Measurements from ENCODE around the gene RGMA.
A peak's percentile ranks its signal among the peaks of the same experiment; 100 is the strongest.

Gene RGMA

GRCh38 chr15:93121973-93122910 is 33.2 kb upstream of the RGMA start:
- no peak overlapping the region for H3K4me3 ChIP-seq
- no peaks in the 10 kb centered on the region for H3K27me3 ChIP-seq
- no peaks in the 10 kb centered on the region for H3K9me3 ChIP-seq
- H3K27ac ChIP-seq, result no peak overlapping the region
- DNase-seq, result peak in 1 of 2 donors; percentile 23
- no peak for TF ChIP-seq CTCF (IDR thresholded peaks at IDR 0.05)
- H3K36me3 ChIP-seq, result no peaks in the 10 kb centered on the region
- peaks cover 0 to 6% (median 0%) of the 10 kb centered on the region in 4 donors for H3K4me1 ChIP-seq
- intact Hi-C loops (cut with DNase I; ENCODE audit: low total_unique reads), result no loop called here

- TF ChIP-seq CTCF (IDR thresholded peaks at IDR 0.05), result no peak
- intact Hi-C loops (cut with DNase I; ENCODE audit: low total_unique reads), result no loop called here
- DNase-seq, result no peak
These were observed 32.1 kb upstream of the RGMA start for GRCh38 chr15:93121107-93121506.

GRCh38 chr15:93118904-93119303 is 29.9 kb upstream of the RGMA start:
- Histone ChIP-seq H3K4me1 (no peaks in the 10 kb centered on the region), H3K27me3 (no peaks in the 10 kb centered on the region), H3K27ac (no peak overlapping the region), H3K36me3 (no peaks in the 10 kb centered on the region), H3K4me3 (no peak overlapping the region), H3K9me3 (no peaks in the 10 kb centered on the region)
- intact Hi-C loops (cut with DNase I; ENCODE audit: low total_unique reads), result no loop called here
- TF ChIP-seq CTCF (IDR thresholded peaks at IDR 0.05), result no peak
- no peak for DNase-seq

More at GRCh38 chr15:93121107-93121506, 32.1 kb upstream of the RGMA start:
- Histone ChIP-seq H3K4me1 (no peaks in the 10 kb centered on the region), H3K27me3 (no peaks in the 10 kb centered on the region), H3K4me3 (no peak overlapping the region), H3K9me3 (no peaks in the 10 kb centered on the region), H3K36me3 (no peaks in the 10 kb centered on the region), H3K27ac (no peak overlapping the region)

GRCh38 chr15:93111451-93111850 is 22.4 kb upstream of the RGMA start:
- peaks cover 0 to 19% of the 10 kb centered on the region in 2 donors for H3K27me3 ChIP-seq
- TF ChIP-seq CTCF (IDR thresholded peaks at IDR 0.05), result no peak

GRCh38 chr15:93110502-93111040 is 21.6 kb upstream of the RGMA start:
- TF ChIP-seq CTCF (IDR thresholded peaks at IDR 0.05), result no peak
- Histone ChIP-seq H3K27me3 (peaks cover 0 to 19% of the 10 kb centered on the region in 2 donors), H3K4me1 (no peaks in the 10 kb centered on the region), H3K9me3 (no peaks in the 10 kb centered on the region), H3K27ac (no peak overlapping the region), H3K36me3 (no peaks in the 10 kb centered on the region), H3K4me3 (no peak overlapping the region)
- DNase-seq, result peak in 1 of 2 donors; percentile 4
- intact Hi-C loops (cut with DNase I; ENCODE audit: low total_unique reads), result no loop called here

More at GRCh38 chr15:93111451-93111850, 22.4 kb upstream of the RGMA start:
- Histone ChIP-seq H3K36me3 (no peaks in the 10 kb centered on the region), H3K27ac (no peak overlapping the region), H3K4me3 (no peak overlapping the region), H3K4me1 (no peaks in the 10 kb centered on the region), H3K9me3 (no peaks in the 10 kb centered on the region)
- intact Hi-C loops (cut with DNase I; ENCODE audit: low total_unique reads), result no loop called here
- DNase-seq, result no peak
